Memory B cell (primary cell): ENCODE measurements around the gene FKBP1C.
"Not testable (repeated sequence)": the region's sequence is repeated elsewhere in the genome, so short reads cannot be mapped to it uniquely, and the experiment has no call there.

Experiments
- ATAC-seq: fragments of 150-1000 bp; cut with Tn5 transposase; 2 replicates; pipeline ENCODE4 v1.10.0; 2021; ENCODE audit warnings: low read depth, mild to moderate bottlenecking, moderate library complexity
- DNase-seq, 2 donors: peaks; one replicate each; pipeline ENCODE4 v3.0.0; 2022; ENCODE audit warnings: low spot score in 2 of 2
- H3K27ac Mint-ChIP-seq: one replicate; pipeline ENCODE4 v1.8.0; 2022; ENCODE audit warnings: mild to moderate bottlenecking, moderate library complexity, mixed read lengths
- H3K27me3 Mint-ChIP-seq: one replicate; pipeline ENCODE4 v1.8.0; 2022; ENCODE audit warnings: mixed read lengths
- H3K36me3 Mint-ChIP-seq: one replicate; pipeline ENCODE4 v1.8.0; 2022; ENCODE audit warnings: mild to moderate bottlenecking, mixed read lengths
- H3K4me1 Mint-ChIP-seq: one replicate; pipeline ENCODE4 v1.8.0; 2022; ENCODE audit warnings: mixed read lengths
- H3K4me3 Mint-ChIP-seq: one replicate; pipeline ENCODE4 v1.8.0; 2022; ENCODE audit warnings: mild to moderate bottlenecking, moderate library complexity, mixed read lengths
- H3K9me3 Mint-ChIP-seq: one replicate; pipeline ENCODE4 v1.8.0; 2022; ENCODE audit warnings: mixed read lengths

The FKBP1C gene

DNA sequence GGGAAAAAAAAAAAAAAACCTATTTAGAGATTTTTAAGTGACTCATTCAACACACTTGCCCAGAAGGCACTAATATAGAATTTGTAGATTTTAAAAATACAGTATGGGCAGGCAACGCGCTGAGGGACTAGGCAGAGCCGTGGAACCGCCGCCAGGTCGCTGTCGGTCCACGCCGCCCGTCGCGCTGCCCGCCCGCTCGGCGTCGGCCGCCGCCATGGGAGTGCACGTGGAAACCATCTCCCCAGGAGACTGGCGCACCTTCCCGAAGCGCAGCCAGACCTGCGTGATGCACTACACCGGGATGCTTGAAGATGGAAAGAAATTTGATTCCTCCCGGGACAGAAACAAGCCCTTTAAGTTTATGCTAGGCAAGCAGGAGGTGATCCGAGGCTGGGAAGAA is at the start of gene FKBP1C:
TSS of gene FKBP1C (plus strand) at position 127 of the 400 bp plus-strand sequence.
- not testable (repeated sequence) for ATAC-seq, H3K9me3 Mint-ChIP-seq, H3K4me3 Mint-ChIP-seq

DNA sequence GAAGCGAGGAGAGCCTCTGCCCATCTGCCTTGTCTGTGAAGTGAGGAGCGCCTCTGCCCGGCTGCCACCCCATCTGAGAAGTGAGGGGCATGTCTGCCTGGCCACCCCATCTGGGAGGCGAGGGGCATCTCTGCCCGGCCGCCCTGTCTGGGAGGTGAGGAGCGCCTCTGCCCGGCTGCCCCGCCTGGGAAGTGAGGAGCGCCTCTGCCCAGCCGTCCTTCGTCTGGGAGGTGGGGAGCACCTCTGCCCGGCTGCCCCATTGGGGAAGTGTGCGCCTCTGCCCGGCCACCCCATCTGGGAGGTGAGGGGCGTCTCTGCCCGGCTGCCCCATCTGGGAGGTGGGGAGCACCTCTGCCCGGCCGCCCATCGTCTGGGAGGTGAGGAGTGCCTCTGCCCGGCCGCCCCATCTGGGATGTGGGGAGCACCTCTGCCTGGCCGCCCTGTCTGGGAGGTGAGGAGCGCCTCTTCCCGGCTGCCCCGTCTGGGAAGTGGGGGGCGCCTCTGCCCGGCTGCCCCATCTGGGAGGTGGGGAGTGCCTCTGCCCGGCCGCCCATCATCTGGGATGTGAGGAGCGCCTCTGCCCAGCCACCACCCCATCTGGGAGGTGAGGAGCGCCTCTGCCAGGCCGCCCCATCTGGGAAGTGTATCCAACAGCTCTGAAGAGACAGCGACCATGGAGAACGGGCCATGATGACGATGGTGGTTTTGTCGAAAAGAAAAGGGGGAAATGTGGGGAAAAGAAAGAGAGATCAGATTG is 47.0 kb upstream of the FKBP1C start:
- H3K27me3 Mint-ChIP-seq, H3K36me3 Mint-ChIP-seq, H3K4me1 Mint-ChIP-seq, H3K27ac Mint-ChIP-seq, H3K4me3 Mint-ChIP-seq, ATAC-seq, H3K9me3 Mint-ChIP-seq, DNase-seq: not testable (repeated sequence)

More for the DNA sequence above, at the start of gene FKBP1C:
- H3K4me1 Mint-ChIP-seq, H3K27ac Mint-ChIP-seq, DNase-seq, H3K36me3 Mint-ChIP-seq, H3K27me3 Mint-ChIP-seq: not testable (repeated sequence)

DNA sequence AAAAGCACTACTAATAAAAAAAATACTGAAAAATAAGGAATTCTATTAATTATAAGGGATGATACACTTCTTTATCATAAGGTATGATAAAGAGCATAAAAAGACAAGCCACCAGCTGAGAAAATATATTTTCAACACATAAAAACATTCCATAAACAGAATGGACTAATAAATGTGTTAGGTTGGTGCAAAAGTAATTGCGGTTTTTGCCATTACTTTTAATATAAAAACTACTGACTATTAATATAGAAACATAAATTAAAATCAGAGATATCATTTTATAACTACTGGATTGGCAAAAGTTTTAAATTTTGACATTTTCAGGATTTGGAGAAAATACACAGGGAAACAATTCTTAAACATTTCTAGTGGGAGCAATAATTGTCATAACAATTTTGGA is 37.1 kb upstream of the FKBP1C start:
- ATAC-seq (no peak), DNase-seq (no peak)
- H3K27ac Mint-ChIP-seq, result no peak overlapping the region
- H3K4me3 Mint-ChIP-seq, result no peak overlapping the region
- no peaks in the 10 kb centered on the region for H3K4me1 Mint-ChIP-seq
- no peaks in the 10 kb centered on the region for H3K36me3 Mint-ChIP-seq
- no peaks in the 10 kb centered on the region for H3K27me3 Mint-ChIP-seq
- H3K9me3 Mint-ChIP-seq, result peaks cover 7% of the 10 kb centered on the region

DNA sequence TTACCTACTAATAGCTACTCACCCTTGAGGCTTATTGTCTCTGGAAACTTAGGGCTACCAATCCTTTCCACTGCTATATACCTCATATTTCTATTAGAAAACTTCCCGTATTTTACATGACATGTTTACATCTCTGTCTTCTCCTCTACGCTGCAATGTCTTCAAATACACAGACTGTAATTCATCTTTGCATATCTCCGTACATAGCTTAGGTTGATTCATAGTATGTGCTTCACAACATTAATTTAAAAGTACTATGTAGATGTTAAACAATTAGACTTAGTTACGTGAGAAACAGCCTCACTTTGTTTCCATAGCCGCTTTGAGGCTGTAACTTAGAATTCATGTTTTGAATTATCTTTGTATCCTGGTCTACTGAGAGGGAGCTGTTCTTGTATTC is 35.1 kb upstream of the FKBP1C start:
- H3K4me3 Mint-ChIP-seq, result no peak overlapping the region
- H3K27me3 Mint-ChIP-seq, result no peaks in the 10 kb centered on the region
- no peaks in the 10 kb centered on the region for H3K36me3 Mint-ChIP-seq
- DNase-seq (no peak), ATAC-seq (no peak)
- H3K4me1 Mint-ChIP-seq, result no peaks in the 10 kb centered on the region
- no peak overlapping the region for H3K27ac Mint-ChIP-seq
- H3K9me3 Mint-ChIP-seq, result peaks cover 4% of the 10 kb centered on the region

DNA sequence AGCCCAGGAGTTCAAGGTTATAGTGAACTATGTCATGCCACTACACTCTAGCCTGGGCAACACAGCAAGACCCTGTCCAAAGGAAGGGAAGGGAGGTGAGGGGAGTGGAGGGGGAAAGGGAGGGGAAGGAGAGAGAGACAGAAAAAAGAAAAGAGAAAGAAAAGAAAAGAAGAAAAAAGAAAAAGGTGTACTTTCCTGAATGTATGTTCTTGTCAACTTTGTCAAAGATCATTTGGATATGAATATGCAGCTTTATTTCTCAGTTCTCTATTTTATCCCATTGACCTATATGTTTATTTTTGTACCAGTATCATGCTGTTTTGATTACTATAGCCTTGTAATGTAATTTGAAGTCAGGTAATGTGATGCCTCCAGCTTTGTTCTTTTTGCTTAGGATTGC is 30.9 kb upstream of the FKBP1C start:
- no peak overlapping the region for H3K27ac Mint-ChIP-seq

DNA sequence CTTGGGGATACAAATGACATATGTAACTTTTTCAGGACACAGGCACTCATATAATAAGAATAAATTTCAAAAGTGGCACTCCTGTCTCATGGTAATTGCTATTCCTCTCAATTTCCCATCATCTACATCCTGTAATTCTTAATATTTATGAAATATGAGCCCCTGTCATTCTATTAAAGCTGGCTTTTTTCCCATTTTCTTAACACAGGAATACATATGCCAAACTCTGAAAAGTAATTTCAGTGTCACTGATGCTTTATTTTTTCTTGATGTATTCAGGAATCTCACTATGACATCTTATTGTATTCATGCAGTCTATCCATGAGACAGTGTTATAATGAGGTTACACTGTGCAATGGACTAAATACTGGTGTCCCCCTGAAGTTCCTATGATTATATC is 24.3 kb upstream of the FKBP1C start:
- H3K27ac Mint-ChIP-seq, result no peak overlapping the region
- no peaks in the 10 kb centered on the region for H3K27me3 Mint-ChIP-seq
- H3K4me1 Mint-ChIP-seq, result no peaks in the 10 kb centered on the region
- ATAC-seq (no peak), DNase-seq (no peak)
- no peak overlapping the region for H3K4me3 Mint-ChIP-seq
- H3K9me3 Mint-ChIP-seq, result peaks cover 1% of the 10 kb centered on the region
- H3K36me3 Mint-ChIP-seq, result no peaks in the 10 kb centered on the region

More for the DNA sequence above, 30.9 kb upstream of the FKBP1C start:
- no peak for ATAC-seq
- no peaks in the 10 kb centered on the region for H3K4me1 Mint-ChIP-seq
- H3K27me3 Mint-ChIP-seq, result no peaks in the 10 kb centered on the region
- H3K4me3 Mint-ChIP-seq, result no peak overlapping the region
- no peak for DNase-seq
- peaks cover 1% of the 10 kb centered on the region for H3K9me3 Mint-ChIP-seq
- H3K36me3 Mint-ChIP-seq, result no peaks in the 10 kb centered on the region

DNA sequence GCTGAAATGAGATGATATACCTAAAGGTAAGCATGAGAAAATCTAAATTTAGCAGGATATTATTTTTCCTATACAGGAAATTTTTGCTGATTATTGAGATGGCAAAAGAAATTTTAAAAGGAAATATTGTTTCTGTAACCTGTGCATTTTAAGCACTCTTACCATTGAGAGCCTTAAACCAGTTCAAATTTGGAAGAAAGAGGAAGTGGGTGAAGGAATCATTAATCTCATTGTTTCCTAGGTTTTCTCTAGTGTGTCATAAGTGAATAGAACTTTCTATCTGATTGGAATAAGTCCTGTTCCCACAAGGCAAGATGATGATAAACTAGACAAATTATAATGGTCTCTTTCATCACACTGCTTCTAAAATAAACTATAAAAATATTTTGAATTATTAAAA is 22.4 kb upstream of the FKBP1C start:
- ATAC-seq (no peak), DNase-seq (no peak)
- H3K4me1 Mint-ChIP-seq, result no peaks in the 10 kb centered on the region
- H3K27ac Mint-ChIP-seq, result no peak overlapping the region
- no peaks in the 10 kb centered on the region for H3K36me3 Mint-ChIP-seq
- no peak overlapping the region for H3K4me3 Mint-ChIP-seq
- peaks cover 1% of the 10 kb centered on the region for H3K9me3 Mint-ChIP-seq
- H3K27me3 Mint-ChIP-seq, result no peaks in the 10 kb centered on the region

DNA sequence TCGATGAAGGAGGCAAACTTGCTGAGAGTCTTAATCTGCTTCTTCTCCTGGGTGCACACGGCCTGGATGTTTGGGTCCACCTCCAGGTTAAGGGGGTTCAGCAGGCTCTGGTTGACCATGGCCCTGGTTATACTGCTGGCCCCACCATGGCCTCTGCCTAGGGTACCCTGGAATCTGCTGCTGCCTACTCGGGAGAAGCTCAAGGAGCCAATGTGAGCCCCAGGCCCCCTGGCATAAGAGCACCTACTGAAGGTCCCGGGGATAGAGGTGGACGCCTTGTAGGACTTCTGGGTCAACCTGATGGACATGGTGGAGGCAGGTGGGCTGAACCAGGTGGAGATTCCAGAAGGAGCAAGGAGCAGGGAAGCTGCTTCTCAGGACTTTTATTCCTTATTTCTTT is 17.9 kb upstream of the FKBP1C start:
- Mint-ChIP-seq H3K27me3 (no peaks in the 10 kb centered on the region), H3K36me3 (no peaks in the 10 kb centered on the region), H3K4me3 (no peak overlapping the region), H3K4me1 (no peaks in the 10 kb centered on the region), H3K9me3 (no peaks in the 10 kb centered on the region), H3K27ac (no peak overlapping the region)
- ATAC-seq, result no peak
- no peak for DNase-seq

DNA sequence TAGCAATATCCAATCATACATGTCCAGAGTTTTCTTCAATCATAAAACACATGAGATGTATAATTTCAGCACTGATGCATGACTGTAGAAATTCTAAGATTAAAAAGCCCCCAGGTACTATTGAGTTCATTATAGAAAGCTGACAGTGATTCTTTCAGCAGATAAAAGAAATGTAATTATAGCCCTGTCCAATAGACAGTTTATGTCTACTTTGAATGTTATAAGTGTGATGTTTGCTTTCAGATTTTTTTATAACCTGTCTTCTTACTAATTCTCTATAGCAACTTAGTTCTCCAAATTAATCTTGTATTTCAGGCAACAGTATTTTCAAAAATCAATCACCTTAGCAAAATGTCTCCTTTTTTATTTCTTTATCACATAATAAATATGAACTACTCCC is 13.5 kb upstream of the FKBP1C start:
- no peaks in the 10 kb centered on the region for H3K4me1 Mint-ChIP-seq
- peaks cover 2% of the 10 kb centered on the region for H3K27me3 Mint-ChIP-seq
- no peaks in the 10 kb centered on the region for H3K36me3 Mint-ChIP-seq
- no peak for ATAC-seq
- peaks cover 5% of the 10 kb centered on the region for H3K9me3 Mint-ChIP-seq
- DNase-seq, result no peak
- H3K4me3 Mint-ChIP-seq, result no peak overlapping the region
- H3K27ac Mint-ChIP-seq, result no peak overlapping the region

DNA sequence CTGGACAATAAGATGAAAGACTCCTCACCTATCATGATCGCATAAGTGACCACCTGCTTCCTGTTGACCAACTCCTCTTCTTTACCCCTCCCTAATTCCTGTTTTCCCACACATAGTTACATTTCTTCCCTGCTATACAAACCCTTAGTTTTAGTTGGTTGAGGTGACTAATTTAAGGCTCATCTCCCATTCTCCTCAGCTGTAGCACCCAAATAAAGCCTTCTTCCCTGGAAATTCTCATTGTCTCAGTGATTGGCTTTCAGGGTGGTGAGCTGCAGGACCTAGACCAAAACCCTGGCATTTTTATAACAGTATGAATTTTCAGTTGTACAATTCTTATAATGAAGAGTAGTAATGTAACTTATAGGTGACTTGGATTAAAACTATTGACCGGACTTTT is 2.1 kb downstream of the FKBP1C start:
- no peak for ATAC-seq
- H3K4me1 Mint-ChIP-seq, result peaks cover 2% of the 10 kb centered on the region
- no peak for DNase-seq
- no peak overlapping the region for H3K27ac Mint-ChIP-seq
- H3K27me3 Mint-ChIP-seq, result no peaks in the 10 kb centered on the region
- H3K36me3 Mint-ChIP-seq, result peaks cover 2% of the 10 kb centered on the region
- H3K4me3 Mint-ChIP-seq, result no peak overlapping the region
- peaks cover 5% of the 10 kb centered on the region for H3K9me3 Mint-ChIP-seq

DNA sequence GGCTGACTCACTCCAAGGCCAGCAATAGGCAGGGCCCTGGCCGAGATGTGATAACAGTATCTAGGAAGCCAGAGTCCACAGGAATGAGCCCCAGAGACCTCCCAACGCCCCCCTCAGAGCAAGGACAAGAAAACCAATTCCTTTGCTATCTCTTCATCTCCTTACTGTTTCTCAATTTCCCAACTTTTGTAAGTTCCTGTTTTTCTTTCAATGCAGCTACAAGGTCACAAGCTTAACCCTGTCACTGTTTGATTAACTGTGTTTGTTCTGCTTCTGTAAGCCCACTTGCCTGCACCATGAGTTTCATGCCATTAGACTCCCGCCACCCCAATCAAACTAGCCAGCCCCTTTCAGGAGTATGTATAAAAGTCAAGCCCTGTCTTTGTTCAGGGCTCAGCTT is 3.5 kb downstream of the FKBP1C start:
- no peak for DNase-seq
- no peak for ATAC-seq
- H3K27me3 Mint-ChIP-seq, result no peaks in the 10 kb centered on the region
- peaks cover 5% of the 10 kb centered on the region for H3K9me3 Mint-ChIP-seq
- no peak overlapping the region for H3K27ac Mint-ChIP-seq
- H3K36me3 Mint-ChIP-seq, result peaks cover 2% of the 10 kb centered on the region
- no peak overlapping the region for H3K4me3 Mint-ChIP-seq
- peaks cover 2% of the 10 kb centered on the region for H3K4me1 Mint-ChIP-seq

DNA sequence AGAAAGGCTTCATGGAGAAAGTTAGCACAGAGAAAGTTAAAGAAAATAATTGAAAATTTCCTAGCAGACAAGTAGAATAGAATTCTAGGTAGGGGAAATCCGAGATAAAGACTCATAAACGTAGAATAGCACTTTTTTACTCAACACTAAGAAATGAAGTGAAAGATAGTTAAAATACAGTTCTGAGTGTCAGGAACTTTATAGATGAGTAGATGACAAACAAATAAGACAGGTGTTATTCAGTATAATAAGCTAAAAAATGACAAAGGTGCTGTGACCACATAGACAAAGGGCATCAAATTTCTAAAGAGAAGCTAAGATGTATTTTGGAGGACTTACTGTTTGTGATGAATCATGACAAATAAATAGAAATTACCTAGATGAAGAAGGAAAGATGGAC is 12.9 kb downstream of the FKBP1C start:
- no peak for ATAC-seq
- no peaks in the 10 kb centered on the region for H3K36me3 Mint-ChIP-seq

DNA sequence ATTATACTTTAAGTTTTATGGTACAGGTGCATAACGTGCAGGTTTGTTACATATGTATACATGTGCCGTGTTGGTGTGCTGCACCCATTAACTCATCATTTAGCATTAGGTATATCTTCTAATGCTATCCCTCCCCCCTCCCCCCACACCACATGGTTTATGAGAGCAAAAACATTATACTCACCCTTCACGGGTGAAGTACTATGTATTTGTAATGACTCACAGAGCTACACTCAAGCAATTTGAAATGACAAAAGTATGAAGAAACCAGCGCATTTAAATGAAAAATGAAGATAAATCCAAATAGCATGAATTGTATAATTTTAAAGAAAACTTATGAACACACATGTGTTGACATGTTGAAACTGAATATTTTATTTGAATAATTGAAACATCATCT is 14.7 kb downstream of the FKBP1C start:
- DNase-seq, H3K36me3 Mint-ChIP-seq, H3K4me3 Mint-ChIP-seq, H3K27ac Mint-ChIP-seq, ATAC-seq, H3K4me1 Mint-ChIP-seq, H3K9me3 Mint-ChIP-seq, H3K27me3 Mint-ChIP-seq: not testable (repeated sequence)

More for the DNA sequence above, 12.9 kb downstream of the FKBP1C start:
- Mint-ChIP-seq H3K4me3 (no peak overlapping the region), H3K9me3 (no peaks in the 10 kb centered on the region), H3K27me3 (no peaks in the 10 kb centered on the region), H3K27ac (no peak overlapping the region), H3K4me1 (no peaks in the 10 kb centered on the region)
- no peak for DNase-seq

DNA sequence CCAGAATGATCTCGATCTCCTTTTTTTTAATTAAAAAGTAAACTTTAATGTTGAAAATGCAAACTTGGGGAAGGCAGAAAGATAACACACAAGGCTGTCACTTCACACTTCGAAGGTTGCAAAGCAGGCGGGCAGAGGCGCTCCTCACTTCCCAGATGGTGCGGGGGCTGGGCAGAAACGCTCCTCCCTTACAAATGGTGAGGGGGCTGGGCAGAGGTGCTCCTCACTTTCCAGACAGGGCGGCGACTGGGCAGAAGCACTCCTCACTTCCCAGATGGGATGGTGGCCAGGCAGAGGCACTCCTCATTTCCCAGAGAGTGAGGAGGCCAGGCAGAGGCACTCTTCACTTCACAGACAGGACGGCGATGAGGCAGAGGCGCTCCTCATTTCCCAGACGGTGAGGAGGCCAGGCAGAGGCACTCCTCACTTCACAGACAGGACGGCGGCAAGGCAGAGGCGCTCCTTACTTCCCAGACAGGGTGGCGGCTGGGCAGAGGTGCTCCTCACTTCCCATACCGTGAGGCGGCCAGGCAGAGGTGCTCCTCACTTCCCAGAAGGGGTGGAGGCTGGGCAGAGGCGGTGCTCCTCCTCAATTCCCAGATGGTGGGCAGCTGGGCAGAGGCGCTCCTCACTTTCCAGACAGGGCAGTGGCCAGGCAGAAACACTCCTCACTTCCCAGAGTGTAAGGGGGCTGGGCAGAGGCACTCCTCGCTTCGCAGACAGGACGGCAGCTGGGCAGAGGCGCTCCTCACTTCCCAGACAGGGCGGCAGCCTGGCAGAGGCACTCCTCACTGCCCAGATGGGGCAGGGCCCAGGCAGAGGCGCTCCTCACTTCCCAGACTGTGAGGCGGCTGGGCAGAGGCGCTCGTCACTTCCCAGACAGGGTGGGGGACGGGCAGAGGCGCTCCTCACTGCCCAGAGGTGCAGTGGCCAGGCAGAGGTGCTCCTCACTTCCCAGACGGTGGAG is 16.9 kb downstream of the FKBP1C start:
- not testable (repeated sequence) for ATAC-seq, DNase-seq, H3K9me3 Mint-ChIP-seq

More for the DNA sequence above, 16.9 kb downstream of the FKBP1C start:
- H3K4me3 Mint-ChIP-seq, H3K4me1 Mint-ChIP-seq, H3K27ac Mint-ChIP-seq, H3K27me3 Mint-ChIP-seq, H3K36me3 Mint-ChIP-seq: not testable (repeated sequence)
